ENCODE data around the gene TTBK1.

Gene TTBK1

GRCh38 chr6:43235841-43236240 is 7.4 kb upstream of the TTBK1 start:
- DNase-seq (ENCODE audit: extremely low read depth, low read depth), result no peak
- TF ChIP-seq, protein P1, sequence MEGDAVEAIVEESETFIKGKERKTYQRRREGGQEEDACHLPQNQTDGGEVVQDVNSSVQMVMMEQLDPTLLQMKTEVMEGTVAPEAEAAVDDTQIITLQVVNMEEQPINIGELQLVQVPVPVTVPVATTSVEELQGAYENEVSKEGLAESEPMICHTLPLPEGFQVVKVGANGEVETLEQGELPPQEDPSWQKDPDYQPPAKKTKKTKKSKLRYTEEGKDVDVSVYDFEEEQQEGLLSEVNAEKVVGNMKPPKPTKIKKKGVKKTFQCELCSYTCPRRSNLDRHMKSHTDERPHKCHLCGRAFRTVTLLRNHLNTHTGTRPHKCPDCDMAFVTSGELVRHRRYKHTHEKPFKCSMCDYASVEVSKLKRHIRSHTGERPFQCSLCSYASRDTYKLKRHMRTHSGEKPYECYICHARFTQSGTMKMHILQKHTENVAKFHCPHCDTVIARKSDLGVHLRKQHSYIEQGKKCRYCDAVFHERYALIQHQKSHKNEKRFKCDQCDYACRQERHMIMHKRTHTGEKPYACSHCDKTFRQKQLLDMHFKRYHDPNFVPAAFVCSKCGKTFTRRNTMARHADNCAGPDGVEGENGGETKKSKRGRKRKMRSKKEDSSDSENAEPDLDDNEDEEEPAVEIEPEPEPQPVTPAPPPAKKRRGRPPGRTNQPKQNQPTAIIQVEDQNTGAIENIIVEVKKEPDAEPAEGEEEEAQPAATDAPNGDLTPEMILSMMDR (IDR thresholded peaks at IDR 0.05; ENCODE audit: low read depth, low read length), result no peak

DNA sequence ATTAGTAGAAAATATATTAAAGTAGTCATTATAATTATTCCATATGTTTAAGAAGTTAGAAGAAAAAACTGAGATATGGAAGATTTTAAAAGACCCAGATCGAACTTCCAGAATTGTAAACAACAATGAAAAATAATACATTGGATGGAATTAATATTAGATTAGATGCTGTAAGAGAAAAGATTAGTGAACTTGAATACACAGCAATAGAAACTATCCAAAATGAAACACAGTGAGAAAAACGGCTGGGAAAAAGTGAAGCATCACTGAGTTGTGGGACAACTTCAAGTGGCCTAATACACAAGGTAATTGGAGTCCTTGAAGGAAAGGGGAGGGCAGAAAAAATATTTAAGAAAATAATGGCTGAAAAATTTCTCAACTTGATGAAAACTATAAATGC is 4.2 kb upstream of the TTBK1 start:
- no peak for DNase-seq (ENCODE audit: extremely low read depth, low read depth)
- TF ChIP-seq, protein P1 (IDR thresholded peaks at IDR 0.05; ENCODE audit: low read depth, low read length), result no peak

GRCh38 chr6:43240950-43241349 is 2.3 kb upstream of the TTBK1 start:
- TF ChIP-seq, protein P1 (IDR thresholded peaks at IDR 0.05; ENCODE audit: low read depth, low read length), result no peak

GRCh38 chr6:43241446-43241845 is 1.8 kb upstream of the TTBK1 start:
- DNase-seq (ENCODE audit: extremely low read depth, low read depth), result no peak
- TF ChIP-seq, protein P1 (IDR thresholded peaks at IDR 0.05; ENCODE audit: low read depth, low read length), result no peak

More at GRCh38 chr6:43240950-43241349, 2.3 kb upstream of the TTBK1 start:
- no peak for DNase-seq (ENCODE audit: extremely low read depth, low read depth)

- no peak for DNase-seq (ENCODE audit: extremely low read depth, low read depth)
- TF ChIP-seq, protein P1 (IDR thresholded peaks at IDR 0.05; ENCODE audit: low read depth, low read length), result no peak
Observed at GRCh38 chr6:43243664-43244321, 512 bp downstream of the TTBK1 start.

DNA sequence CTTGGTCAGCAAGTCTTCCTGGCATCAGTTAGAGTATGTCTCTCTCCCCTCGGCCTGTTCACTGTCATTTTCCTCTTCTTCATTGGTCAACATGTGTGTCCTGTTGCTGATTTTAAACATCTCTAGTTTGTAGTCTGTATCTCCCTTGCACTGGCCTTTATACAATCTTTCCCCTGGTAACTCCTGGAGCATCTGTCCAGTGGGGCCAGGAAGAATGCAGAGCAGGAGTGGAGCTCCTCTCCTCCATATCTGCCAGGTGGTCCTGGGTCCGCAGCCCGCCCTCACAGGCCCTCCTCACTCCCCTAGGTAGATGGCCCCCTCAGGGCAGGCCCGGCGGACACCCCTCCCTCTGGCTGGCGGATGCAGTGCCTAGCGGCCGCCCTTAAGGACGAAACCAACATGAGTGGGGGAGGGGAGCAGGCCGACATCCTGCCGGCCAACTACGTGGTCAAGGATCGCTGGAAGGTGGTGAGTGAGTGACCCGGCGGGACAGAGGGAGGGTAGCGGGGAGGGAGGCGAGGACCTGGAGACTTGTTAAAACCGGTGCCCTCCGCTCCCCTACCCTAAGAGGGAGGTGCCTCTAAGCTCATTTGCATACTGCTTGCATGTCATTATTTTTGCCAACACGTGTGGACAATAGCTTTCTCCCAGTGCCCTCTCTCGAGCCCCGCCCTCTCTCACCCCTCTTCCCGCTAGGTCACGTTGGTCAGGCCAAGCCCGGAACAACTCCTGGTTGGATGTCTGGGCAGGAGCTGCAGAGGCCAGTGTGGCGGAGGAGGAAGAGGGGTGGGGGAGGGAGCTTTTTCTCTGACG is 3.2 kb downstream of the TTBK1 start:
- TF ChIP-seq, protein P1 (IDR thresholded peaks at IDR 0.05; ENCODE audit: low read depth, low read length), result no peak
- DNase-seq (ENCODE audit: extremely low read depth, low read depth), result no peak

Measured in AG09319 (cell line).